NCI-H2029 treated with DMSO at 0.1 percent for 48 hours (cell line): ENCODE results near the gene SLC13A4.
"Not testable (repeated sequence)": the region's sequence is repeated elsewhere in the genome, so short reads cannot be mapped to it uniquely, and the experiment has no call there.

ENCODE experiments used
- DNase-seq: peaks from one replicate; lab custom pipeline; 2025; lab: John Stamatoyannopoulos, UW

SLC13A4 gene

DNA sequence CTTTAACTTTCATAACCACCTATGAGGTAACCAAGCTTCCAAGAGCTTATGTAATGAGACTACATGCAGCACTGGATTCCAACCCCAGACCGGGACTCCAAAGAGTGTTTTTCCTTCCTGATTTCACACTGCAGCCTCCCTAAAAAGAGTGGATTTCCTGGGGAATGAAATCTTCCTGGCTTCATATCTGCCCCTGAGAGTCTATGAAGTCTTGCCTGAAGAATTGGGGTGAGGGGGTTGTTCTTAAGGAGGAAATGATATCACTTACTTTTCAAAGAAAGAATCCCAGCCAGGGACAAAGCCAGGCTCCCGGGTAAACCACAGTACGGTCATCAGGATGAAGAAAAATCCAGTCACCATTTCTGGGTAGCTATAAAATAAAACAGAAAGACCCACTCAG lies 35.9 kb downstream of the SLC13A4 start:
- DNase-seq, result no peak

DNA sequence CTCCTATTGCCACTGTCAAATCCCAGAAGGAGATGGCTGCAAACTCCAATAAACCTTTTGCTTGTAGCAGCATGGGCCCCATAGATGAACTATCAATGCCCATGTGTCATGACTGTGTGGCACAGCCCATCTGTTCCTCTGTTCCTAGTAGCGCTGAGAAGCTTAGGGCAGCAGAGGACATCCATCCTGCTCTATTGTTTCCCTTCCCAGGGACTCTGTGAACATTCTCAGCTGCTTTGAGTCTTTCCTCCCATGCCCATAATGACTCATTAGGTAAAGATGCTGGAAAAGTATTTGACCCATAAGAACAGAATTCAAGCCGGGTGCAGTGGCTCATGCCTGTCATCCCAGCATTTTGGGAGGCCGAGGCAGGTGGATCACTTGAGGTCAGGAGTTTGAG lies 37.4 kb downstream of the SLC13A4 start:
- no peak for DNase-seq

DNA sequence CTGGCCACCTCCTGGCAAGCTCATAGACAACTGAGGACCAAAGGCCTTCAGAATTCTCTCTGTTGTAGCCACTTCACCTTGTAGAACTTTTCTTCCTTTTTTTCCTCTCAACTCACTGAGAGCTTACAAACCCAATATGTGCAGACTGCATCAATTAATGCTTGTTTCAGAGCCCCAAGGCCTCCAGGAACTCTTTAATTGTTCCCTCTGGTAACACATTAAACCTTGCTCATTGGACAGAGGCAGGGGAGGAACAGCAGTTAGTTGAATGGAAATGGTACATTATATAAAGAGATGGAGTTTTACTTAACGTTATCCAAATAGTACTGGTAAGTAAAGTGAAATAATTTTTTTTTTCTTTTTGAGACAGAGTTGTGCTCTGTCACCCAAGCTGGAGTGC lies 40.5 kb downstream of the SLC13A4 start:
- no peak for DNase-seq

GRCh38 chr7:135685306-135686084 lies 42.5 kb downstream of the SLC13A4 start:
- no peak for DNase-seq

GRCh38 chr7:135684699-135685098 lies 43.3 kb downstream of the SLC13A4 start:
- DNase-seq, result no peak

- DNase-seq, result no peak
Observed at GRCh38 chr7:135684136-135684535, 43.9 kb downstream of the SLC13A4 start.

- no peak for DNase-seq
Observed at GRCh38 chr7:135683609-135684008, 44.4 kb downstream of the SLC13A4 start.

- DNase-seq, result no peak
Observed at GRCh38 chr7:135682191-135682590, 45.8 kb downstream of the SLC13A4 start.

DNA sequence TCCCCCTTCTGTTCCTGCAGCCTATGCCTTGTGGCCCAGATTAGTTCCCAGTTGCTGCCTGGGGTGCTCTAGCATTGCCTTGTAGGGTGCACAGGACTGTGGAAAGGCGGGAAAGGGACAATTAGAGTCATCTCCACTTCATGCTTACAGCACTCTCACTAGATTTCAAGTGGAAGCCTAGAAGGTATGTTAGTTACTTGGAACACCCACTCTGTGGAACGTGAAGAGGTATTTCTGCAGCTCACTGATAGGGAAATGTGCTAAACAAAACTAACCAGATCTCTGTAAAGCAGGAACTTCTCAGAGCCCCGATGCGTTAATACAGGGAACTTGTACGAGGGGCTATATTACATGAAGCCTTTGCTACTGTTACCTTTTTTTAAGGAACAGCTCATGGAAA lies 46.2 kb downstream of the SLC13A4 start:
- no peak for DNase-seq

- peak; percentile 41 for DNase-seq
Observed at GRCh38 chr7:135678612-135679575, 49.1 kb downstream of the SLC13A4 start.

- no peak for DNase-seq
Observed at GRCh38 chr7:135673360-135673706, 54.7 kb downstream of the SLC13A4 start.

GRCh38 chr7:135672560-135673359 lies 55.2 kb downstream of the SLC13A4 start:
- peak; percentile 45 for DNase-seq

DNA sequence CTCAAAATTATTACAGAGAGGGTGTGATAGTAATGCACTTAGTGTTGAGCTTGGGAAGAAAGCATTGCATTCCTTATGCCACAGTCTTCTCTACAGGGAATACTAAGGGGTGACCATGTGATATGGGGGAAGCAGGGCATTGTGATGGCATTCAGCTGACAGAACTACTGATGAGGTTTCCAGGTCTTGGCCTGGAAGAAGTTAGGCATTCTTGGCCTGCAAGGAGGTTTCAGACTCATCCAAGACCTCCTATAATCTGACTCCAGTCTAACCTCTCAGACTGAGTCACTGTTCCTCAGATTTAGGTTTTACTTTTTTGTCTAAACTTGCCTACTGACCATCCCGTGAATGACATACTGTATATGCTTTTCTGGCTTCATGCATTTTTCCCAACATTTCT lies 57.8 kb downstream of the SLC13A4 start:
- DNase-seq, result no peak

DNA sequence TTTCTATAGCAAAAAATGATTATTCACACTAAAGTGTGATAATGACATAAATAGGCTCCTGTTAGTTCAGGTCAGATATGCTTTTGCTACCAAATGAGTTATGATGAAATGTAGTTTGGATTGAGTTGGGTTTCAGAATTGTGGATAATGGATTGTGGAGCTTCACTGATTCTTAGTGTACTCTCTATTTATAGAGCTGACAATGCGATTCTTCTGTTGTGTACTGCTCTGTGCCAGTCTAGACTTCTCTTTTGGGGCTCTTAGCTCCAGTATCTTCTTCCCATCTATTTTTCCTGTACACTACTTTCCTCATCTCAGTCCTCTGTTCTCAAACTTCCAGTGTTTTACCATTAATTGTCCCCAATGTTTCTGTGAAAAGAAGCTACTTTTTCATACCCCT lies 58.2 kb downstream of the SLC13A4 start:
- no peak for DNase-seq

GRCh38 chr7:135668852-135669395 lies 59.1 kb downstream of the SLC13A4 start:
- DNase-seq, result not testable (repeated sequence)

- DNase-seq, result not testable (repeated sequence)
Observed at GRCh38 chr7:135667626-135668025, 60.4 kb downstream of the SLC13A4 start.

DNA sequence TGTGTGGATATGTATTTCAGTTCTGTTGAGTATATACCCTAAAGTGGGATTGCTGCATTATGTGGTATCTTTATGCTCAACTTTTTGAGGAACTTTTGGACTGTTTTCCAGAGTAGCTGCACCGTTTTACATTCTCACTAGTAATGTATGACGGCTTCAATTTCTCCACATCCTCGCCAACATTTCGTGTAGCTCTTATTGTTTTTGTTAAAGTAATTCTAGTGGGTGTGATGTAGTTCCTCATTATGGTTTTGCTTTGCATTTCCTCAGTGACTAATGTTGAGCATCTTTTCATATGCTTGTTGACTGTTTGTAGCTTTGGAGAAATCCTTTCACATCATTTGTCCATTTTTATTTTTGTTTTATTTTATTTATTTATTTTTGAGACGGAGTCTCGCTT lies 61.1 kb downstream of the SLC13A4 start:
- no peak for DNase-seq

GRCh38 chr7:135666156-135666555 lies 61.8 kb downstream of the SLC13A4 start:
- DNase-seq, result no peak

GRCh38 chr7:135665042-135665441 lies 62.9 kb downstream of the SLC13A4 start:
- no peak for DNase-seq

DNA sequence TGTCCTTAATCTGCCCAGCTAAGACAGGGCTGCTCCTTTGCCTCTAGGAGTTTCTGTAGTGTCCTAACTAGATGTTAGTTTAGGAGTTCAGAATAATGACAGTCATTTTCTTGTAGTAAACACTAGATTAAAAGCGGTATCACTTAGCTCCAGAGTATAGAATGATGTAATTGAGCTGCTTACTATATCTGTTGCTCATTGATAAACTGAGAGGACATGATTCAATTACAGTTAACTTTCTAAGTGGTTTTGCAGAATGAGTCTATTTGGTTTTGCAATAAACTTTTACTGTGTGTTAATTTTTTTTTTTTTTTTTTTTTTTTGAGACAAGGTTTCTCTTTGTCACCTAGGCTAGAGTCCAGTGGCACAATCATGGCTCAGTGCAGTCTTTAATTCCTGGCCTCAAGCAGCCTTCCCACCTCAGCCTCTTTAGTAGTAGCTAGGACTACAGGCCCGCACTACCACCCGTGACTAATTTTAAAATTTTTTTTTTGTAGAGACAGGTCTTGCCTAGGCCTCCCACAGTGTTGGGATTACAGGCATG lies 63.9 kb downstream of the SLC13A4 start:
- no peak for DNase-seq

DNA sequence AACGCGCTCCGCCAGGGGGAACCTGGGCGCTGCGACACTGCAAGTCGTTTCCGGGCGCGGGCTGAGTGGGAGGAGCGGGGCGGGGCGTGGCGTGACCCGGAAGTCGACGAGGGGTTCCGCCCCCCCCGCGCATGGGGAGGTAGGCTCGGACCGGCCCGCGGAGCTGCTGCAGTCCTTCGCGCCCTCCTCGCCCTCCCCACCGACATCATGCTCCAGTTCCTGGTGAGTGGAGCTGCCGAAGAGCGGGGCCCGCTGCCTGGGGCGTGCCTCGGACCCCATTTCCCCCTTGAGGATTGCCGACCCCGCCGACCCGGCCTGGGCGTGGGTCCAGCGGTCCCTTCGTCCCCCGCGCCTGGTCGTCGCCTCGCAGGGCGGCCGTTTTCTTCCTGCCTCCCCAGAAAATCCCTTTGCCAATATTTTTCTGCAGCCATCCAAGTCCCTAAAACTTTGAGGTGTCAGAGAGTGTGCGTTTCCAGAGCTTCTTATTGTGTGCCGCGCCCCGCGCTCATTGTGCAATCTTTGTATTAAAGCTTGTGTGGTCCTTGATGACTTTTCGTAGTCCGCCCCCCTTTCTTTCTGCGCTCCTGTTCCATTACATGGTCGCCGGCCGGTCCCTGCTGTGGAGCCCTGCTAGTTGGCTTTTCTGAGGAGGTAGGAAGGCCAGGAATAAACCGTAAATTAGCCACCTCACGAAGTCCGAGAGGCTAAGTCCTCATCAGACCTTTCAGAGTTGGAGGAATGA lies 65.4 kb downstream of the SLC13A4 start, which contains the start of gene STMP1:
TSS of gene STMP1 (plus strand) at position 142 of the 742 bp plus-strand sequence.
- DNase-seq, result peak; percentile 86
